ENCODE data around the gene OR8D4. TPM values are rescaled to one million over a fixed set of nuclear protein-coding genes. Genes with fewer than 3 reads are reported as not detected.

Gene OR8D4
- total RNA-seq (not detected), polyA plus RNA-seq (not detected)
- long read RNA-seq, donor 1, result 0 reads
- long read RNA-seq, donor 2, result 0 reads

DNA sequence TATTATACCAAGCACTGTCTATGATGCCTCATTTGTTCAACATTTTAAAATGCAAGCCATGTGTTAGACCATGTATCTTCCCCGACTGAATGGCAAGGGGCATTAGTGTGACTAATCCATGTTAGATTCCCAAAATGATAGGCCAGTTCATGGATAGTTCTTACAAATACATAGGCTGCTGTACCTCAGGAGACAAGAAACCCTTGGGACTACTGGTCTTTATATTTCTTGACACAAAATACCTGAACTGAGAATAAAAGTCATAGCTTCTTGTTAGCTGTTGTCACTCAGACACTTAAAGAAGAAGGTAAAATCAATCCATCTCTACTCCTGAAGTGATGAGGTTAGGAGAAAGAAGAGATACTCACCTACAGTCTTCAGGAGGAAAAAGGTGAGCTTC is at the start of gene OR8D4:
Gene OR8D4, plus strand, starts transcription at position 301 of the 400 bp plus-strand sequence. CDS start 4,265 bp downstream, outside the sequence.
- Histone ChIP-seq H3K4me3 (no peak within 1 kb of the TSS), H3K4me1 (no peaks in the 10 kb centered on the region), H3K36me3 (no peaks in the 10 kb centered on the region), H3K27me3 (replicated peaks in 1 of 7) (no peaks in the 10 kb centered on the region), H3K27ac (no peak within 1 kb of the TSS), H3K9me3 (no peaks in the 10 kb centered on the region)
- WGBS, 5 donors, result 77 to 98% (median 95%) methylated on average over 1 of the region's 1 CpG
- no peak for TF ChIP-seq POLR2A (IDR thresholded peaks at IDR 0.05)
- TF ChIP-seq, protein P1, sequence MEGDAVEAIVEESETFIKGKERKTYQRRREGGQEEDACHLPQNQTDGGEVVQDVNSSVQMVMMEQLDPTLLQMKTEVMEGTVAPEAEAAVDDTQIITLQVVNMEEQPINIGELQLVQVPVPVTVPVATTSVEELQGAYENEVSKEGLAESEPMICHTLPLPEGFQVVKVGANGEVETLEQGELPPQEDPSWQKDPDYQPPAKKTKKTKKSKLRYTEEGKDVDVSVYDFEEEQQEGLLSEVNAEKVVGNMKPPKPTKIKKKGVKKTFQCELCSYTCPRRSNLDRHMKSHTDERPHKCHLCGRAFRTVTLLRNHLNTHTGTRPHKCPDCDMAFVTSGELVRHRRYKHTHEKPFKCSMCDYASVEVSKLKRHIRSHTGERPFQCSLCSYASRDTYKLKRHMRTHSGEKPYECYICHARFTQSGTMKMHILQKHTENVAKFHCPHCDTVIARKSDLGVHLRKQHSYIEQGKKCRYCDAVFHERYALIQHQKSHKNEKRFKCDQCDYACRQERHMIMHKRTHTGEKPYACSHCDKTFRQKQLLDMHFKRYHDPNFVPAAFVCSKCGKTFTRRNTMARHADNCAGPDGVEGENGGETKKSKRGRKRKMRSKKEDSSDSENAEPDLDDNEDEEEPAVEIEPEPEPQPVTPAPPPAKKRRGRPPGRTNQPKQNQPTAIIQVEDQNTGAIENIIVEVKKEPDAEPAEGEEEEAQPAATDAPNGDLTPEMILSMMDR (IDR thresholded peaks at IDR 0.05 in 8 of 11, conservative IDR thresholded peaks at IDR 0.05 in 3 of 11), result no peak
- no peak for TF ChIP-seq POLR2AphosphoS5 (IDR thresholded peaks at IDR 0.05)
- intact Hi-C loops (cut with DNase I; ENCODE audit: low total_unique reads), result no loop called here
- no peak for DNase-seq

DNA sequence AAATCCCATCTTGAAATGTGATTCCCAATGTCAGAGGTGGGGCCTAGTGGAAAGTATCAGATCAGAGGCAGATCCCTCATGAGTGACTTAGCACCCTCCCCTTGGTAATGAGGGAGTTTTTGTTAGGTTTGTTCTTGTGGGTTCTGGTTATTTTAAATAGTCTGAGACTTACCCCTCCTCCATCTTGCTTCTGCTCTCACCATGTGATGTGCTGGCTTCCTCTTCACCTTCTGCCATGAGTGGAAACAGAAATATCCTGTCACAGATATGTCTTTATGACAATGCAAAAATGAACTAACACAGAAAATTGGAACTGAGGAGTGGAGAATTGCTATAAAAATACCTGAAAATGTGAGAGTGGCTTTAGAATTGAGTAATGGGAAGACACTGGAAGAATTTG is 49.6 kb upstream of the OR8D4 start:
- DNase-seq, result no peak
- Histone ChIP-seq H3K27me3 (replicated peaks in 1 of 7) (peaks cover 0 to 15% (median 0%) of the 10 kb centered on the region in 7 donors), H3K36me3 (no peaks in the 10 kb centered on the region), H3K9me3 (peaks cover 0 to 15% (median 2%) of the 10 kb centered on the region in 8 donors), H3K27ac (no peak overlapping the region), H3K4me3 (no peak overlapping the region), H3K4me1 (no peaks in the 10 kb centered on the region)
- intact Hi-C loops (cut with DNase I; ENCODE audit: low total_unique reads), result no loop called here
- TF ChIP-seq, protein P1 (IDR thresholded peaks at IDR 0.05 in 8 of 11, conservative IDR thresholded peaks at IDR 0.05 in 3 of 11), result no peak
- no peak for TF ChIP-seq POLR2A (IDR thresholded peaks at IDR 0.05)
- TF ChIP-seq POLR2AphosphoS5 (IDR thresholded peaks at IDR 0.05), result no peak

DNA sequence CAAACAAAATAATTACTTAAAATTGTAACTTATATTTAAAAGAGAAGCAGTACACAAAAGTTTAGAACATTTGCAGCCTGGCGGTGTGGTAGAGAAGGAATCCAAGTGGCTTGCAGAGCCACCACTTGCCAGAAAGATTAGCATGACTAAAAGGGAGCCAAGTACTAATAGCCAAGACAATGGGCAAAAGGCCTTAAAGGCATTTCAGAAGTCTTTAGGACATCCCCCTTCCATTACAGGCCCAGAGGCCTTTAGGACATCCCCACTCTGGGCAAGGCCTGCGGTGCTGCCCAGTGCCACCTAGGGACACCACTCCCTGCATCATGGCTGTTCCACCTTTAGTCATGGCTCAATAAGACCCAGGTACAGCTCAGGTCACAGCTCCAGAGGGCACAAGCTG is 48.9 kb upstream of the OR8D4 start:
- no peak for TF ChIP-seq POLR2AphosphoS5 (IDR thresholded peaks at IDR 0.05)
- TF ChIP-seq POLR2A (IDR thresholded peaks at IDR 0.05), result no peak
- TF ChIP-seq, protein P1 (IDR thresholded peaks at IDR 0.05 in 8 of 11, conservative IDR thresholded peaks at IDR 0.05 in 3 of 11), result no peak
- no peaks in the 10 kb centered on the region for H3K36me3 ChIP-seq

DNA sequence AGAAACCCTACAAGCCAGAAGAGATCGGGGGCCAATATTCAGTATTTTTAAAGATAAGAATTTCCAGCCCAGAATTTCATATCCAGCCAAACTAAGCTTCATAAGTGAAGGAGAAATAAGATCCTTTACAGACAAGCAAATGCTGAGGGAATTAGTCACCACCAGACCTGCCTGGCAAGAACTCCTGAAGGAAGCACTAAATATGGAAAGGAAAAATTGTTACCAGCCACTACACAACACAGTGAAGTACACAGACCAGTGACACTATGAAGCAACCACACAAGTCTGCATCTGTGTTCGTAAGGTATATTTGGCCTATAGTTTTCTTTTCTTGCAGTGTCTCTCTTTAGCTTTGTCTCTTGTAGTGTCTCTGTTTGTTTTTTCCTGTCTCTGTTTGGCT is 45.5 kb upstream of the OR8D4 start:
- Histone ChIP-seq H3K9me3 (peaks cover 0 to 18% (median 2%) of the 10 kb centered on the region in 8 donors), H3K27ac (no peak overlapping the region), H3K4me3 (no peak overlapping the region), H3K27me3 (replicated peaks in 1 of 7) (peaks cover 0 to 8% (median 0%) of the 10 kb centered on the region in 7 donors), H3K4me1 (no peaks in the 10 kb centered on the region), H3K36me3 (no peaks in the 10 kb centered on the region)
- DNase-seq, result no peak
- intact Hi-C loops (cut with DNase I; ENCODE audit: low total_unique reads), result no loop called here
- 85 to 93% (median 87%) methylated on average over 2 of the region's 2 CpGs for WGBS, 5 donors
- no peak for TF ChIP-seq POLR2A (IDR thresholded peaks at IDR 0.05)
- TF ChIP-seq, protein P1 (IDR thresholded peaks at IDR 0.05 in 8 of 11, conservative IDR thresholded peaks at IDR 0.05 in 3 of 11), result no peak
- TF ChIP-seq POLR2AphosphoS5 (IDR thresholded peaks at IDR 0.05), result no peak

More for the DNA sequence above, 48.9 kb upstream of the OR8D4 start:
- peak; percentile 31 for DNase-seq
- no peak overlapping the region for H3K4me3 ChIP-seq
- intact Hi-C loops (cut with DNase I; ENCODE audit: low total_unique reads), result no loop called here
- peaks cover 0 to 18% (median 2%) of the 10 kb centered on the region in 8 donors for H3K9me3 ChIP-seq
- H3K4me1 ChIP-seq, result no peaks in the 10 kb centered on the region
- WGBS, 5 donors, result 92 to 100% (median 94%) methylated on average over 2 of the region's 2 CpGs
- peaks cover 0 to 15% (median 0%) of the 10 kb centered on the region in 7 donors for H3K27me3 ChIP-seq (replicated peaks in 1 of 7)
- no peak overlapping the region for H3K27ac ChIP-seq

Measured in spleen (tissue), 13 donors.